GM21737 (cell line): ENCODE results near the gene TMEM170B.
"Not testable (repeated sequence)": the region's sequence is repeated elsewhere in the genome, so short reads cannot be mapped to it uniquely, and the experiment has no call there.

ENCODE experiments used
- ATAC-seq: cut with Tn5 transposase; IDR thresholded peaks from one replicate; pipeline ENCODE4 v1.9.1; 2021; ENCODE audit warnings: mild to moderate bottlenecking, moderate library complexity; ENCODE audit not compliant: unreplicated experiment

Gene TMEM170B

DNA sequence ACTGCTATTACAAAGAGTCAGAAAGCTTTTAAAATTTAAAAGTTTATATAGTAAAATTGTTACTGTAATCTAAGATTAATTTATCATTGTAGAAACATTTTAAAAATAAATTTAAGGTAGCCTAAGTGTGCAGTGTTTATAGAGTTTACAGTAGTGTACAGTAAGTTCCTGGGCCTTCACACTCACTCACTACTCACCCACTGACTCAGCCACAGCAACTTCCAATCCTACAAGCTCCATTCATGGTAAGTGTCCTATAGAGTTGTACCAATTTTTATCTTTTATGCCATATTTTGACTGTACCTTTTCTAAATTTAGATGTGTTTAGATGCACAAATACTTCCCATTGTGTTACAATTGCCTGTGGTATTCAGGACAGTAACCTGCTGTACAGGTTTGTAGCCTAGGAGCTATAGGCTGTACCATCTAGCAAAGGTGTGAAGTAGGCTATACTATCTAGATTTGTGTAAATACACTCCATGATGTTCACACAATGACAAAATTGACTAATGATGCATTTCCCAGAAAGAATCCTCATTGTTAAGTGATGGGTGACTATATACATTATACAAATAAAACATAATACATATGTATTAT lies 10.2 kb upstream of the TMEM170B start:
- no peak for ATAC-seq

DNA sequence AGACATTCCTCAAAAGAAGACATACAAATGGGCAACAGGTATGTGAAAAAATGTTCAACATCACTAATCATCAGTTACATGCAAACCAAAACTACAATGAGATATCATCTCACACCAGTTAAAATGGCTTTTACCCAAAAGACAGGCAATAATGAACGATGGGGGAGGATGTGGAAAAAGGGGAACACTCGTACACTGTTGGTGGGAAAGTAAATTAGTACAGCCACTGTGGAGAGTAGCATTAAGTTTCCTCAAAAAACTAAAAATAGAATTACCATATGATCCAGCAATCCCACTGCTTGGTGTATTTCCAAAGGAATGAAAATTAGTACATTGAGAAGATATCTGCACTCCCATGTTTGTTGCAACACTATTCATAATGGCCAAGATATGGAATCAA lies 8.6 kb upstream of the TMEM170B start:
- ATAC-seq: no peak

DNA sequence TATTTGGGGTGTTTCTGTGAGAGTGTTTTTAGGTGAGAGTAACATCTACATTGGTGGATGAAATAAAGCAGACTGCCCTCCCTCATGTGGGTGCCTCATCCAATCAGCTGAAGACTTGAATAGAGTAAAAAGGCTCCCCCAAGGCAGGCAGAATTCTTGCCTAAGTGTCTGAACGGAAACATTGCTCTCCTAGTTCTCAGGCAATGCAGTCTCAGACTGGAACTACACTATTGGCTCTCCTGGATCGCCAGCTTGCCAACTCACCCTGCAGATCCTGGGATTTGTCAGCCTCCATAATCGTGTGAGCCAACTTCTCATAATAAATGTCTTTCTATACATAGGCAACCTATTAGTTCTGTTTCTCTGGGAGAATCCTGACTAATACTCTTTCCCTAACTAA lies 5.5 kb upstream of the TMEM170B start:
- ATAC-seq: no peak

DNA sequence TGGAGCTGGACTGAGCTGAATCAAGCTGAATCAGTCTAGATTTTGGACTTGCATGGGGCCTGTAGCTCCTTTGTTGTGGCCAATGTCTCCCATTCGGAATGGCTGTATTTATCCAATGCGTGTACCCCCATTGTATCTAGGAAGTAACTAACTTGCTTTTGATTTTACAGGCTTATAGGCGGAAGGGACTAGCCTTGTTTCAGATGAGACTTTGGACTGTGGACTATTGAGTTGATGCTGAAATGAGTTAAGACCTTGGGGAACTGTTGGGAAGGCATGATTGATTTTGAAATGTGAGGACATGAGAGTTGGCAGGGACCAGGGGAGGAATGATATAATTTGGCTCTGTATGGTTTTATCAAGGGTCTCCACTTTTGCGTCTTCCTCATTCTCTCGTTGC lies 3.0 kb upstream of the TMEM170B start:
- no peak for ATAC-seq

DNA sequence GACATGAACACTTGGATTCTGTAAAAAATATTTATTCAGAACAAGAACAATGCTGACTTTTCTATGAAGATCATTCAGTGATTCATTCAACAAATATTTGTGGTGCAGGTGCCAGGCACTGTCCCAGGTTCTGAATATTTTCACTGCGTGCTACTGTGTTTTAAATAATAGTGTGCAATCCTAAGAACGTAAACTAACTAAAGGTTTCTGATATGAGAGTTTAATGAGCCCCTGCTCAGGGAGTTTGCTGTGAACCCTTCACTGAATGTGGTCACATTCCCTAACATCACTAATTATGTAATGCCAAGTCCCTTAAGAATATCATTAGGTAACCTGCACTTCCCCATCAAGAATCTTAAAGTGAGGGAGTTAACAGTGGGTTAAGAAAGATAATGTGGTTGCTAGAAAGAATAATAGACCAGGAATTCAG lies 1.7 kb upstream of the TMEM170B start:
- no peak for ATAC-seq

DNA sequence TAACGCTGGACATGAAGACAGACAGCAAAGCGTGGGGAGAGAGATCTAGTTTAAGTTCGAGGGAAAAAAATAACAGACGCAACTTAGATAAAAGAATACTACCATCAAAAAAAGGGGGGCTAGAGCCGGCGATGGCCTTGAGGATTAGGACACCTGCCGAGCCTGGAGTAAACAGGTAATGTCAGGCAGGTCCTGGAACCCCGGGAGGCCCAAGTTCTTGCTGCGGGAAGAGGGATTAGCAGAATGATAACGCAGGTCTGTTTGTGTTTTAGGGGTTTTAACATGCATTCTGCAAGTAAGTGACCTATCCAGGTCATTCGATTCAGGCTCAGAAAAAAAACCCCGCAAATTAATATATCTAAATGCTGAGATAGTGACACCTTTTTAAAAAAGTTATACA lies 754 bp upstream of the TMEM170B start:
- ATAC-seq: no peak

DNA sequence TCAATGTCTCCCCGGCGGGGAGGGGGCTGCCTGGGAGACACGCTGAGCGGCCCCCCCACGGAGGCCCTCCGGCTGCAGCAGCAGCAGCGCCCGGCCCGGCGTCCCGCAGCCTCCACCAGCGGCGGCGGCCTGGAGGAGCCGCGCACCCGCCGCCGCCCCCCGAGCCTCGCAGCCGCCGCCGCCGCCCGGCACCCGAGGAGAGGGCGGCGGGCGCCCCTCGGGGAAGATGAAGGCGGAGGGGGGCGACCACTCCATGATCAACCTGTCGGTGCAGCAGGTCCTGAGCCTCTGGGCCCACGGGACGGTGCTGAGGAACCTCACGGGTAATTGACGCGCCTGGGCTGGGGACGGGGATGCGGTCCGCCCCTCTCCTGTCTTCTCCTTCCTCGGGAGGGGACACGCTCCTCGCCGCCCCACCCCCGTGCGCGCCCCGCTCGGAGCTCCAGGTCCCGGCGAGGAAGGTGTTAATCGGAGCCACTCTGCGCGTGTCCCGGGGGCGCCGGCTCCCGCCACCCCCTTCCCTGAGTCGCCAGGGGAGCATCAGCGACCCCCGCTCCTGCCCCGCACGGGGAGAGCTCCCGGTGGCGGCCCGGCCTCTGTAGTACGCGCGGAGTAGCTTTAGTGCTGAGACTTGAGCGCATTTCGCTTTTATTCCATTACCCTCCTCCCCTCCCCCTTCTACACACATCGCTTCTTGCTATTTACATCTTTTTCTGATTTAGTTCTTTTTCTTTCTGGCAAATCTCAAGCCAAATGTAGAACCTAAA lies 686 bp downstream of the TMEM170B start:
- peak; percentile 15 for ATAC-seq

DNA sequence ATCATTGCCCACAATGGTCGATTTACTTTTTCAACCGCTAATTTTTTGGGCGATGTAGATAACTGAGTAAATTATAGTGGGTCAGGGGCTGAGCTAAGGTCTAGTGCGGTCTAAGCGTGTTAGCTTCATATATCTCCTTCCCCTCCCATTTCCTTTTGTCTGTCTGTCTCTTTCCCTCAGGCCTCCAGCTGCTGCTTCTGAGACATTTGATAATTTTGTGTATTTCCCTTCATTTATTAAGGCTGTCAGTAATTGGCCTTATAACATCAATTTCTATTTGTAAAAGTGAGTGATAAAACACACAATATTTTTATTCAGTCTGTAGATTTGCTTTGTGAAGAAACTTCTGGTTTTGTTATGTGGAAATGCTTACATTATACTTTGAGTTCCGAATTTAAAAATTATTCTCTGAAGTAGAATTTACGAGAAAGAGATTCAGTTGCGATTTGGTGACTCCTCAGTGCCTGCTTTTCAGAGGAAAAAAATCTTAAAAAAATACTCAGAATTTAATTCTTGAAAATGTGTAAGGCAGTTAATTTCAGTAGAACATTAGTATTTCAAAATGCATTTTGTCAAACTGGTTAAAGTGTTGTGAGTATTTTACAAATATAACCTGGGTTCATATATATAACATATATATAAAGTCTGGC lies 1.4 kb downstream of the TMEM170B start:
- no peak for ATAC-seq

DNA sequence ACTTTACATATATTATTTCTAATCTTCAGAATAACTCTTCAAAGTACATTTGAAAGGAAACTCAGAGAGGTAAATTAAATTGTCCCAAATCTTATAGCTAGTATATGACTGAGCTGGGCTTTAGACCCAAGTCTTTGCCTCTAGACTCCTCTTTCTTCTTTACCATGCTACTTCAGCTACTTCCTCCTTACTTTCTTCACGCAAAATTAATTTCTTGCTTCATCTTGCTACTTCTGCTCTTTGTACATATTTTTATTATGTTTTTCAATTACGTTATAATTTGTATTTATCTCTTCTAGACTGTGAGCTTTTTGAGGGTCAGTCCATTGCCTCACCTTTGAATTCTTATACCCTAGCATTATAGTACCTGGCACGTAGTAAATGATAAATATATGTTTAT lies 5.3 kb downstream of the TMEM170B start:
- ATAC-seq: no peak

DNA sequence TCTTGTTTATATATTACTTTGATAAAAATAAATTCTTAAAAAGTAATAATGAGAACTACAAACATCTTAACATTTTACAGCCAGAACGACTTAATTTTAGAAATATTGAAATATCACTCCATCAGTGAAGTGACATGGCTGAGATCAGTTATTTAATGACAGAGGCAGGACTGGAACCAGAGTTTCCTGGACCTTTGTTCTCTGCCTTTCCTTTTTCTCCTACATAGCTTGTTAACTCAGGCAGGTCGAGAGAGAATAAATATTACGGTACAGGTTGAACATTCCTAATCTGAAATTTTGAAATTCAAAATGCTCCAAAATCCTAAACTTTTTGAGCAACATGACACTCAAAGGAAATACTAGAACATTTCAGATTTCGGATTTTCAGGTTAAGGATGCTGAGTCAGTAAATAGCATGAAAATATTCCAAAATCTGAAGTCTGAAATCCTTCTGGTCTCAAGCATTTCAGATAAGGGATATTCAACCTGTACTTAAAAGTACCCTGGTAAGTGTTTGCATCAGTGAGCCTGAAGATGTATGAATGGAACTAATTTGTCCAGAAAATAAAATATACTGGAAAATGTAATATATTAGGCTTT lies 6.5 kb downstream of the TMEM170B start:
- no peak for ATAC-seq

DNA sequence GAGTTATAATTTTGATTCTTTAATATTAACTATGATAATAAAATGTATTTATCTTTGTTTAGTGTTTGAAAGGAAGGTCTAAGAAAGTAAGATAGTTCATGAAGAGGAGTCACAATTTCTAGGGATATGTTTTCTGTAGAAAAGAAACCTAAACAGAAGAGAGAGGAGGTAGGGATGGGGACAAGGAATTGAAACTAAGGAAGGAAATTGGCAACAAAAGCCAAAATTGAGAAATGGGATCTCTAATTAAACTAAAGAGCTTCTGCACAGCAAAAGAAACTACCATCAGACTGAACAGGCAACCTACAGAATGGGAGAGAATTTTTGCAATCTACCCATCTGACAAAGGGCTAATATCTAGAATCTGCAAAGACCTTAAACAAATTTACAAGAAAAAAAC lies 10.3 kb downstream of the TMEM170B start:
- ATAC-seq: not testable (repeated sequence)

DNA sequence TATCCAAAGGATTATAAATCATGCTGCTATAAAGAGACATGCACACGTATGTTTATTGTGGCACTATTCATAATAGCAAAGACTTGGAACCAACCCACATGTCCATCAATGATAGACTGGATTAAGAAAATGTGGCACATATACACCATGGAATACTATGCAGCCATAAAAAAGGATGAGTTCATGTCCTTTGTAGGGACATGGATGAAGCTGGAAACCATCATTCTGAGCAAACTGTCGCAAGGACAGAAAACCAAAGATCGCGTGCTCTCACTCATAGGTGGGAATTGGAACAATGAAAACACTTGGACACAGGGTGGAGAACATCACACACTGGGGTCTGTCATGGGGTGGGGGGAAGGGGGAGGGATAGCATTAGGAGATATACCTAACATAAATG lies 11.0 kb downstream of the TMEM170B start:
- not testable (repeated sequence) for ATAC-seq

DNA sequence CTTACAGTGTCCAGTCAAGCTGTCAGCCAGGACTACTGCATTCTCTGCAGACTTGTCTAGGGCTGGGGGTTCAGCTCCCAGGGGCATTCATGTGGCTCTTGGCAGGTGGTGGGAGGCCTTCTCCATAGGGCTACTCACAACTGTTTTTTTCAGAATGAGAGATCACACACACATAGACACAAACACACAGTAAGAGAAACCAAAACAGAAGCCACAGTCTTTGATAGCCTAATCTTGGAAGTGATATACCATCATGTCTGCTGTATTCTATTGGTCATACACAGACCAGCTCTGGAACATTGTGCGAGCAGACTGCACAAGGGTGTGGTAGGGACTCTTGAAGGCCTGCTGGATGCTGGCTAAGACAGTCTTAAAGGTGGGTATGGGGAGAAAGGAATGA lies 13.5 kb downstream of the TMEM170B start:
- ATAC-seq: no peak

DNA sequence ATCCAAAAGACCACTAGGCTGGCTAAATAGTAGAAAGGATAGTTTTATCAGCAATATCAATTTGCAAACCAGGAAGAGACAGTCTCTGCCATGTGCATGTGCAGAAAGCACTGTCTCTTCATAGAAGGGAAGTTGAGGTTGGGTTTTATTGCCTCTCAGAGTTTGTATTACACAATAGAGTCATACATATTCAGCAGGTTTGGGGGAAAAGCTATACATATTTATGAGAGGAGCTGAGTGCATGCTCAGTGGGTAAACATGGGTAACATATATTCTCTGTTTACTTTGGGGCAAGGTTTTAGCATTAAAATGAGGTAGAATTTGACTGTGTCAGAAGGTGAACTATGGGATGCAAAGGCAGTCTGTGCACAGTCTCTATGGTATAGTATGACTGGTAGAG lies 14.9 kb downstream of the TMEM170B start:
- ATAC-seq: no peak

DNA sequence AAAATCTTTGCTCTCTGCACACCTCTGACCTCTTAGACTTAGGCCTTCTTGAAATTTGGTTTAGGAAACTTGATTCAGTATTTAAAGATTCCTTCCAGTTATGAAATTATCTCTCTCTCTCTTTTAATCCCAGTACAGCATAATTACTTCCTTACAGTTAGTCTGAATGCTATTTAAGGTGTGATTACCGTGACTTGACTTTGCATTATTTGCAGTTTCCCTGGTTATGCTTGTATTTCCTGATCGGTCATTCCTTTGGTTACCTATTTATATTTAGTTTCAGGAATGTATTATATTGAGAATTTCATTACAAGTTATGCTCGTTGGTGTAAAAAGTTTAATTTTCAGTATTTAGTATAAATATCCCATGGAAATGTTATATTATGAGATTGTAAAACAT lies 16.3 kb downstream of the TMEM170B start:
- no peak for ATAC-seq

DNA sequence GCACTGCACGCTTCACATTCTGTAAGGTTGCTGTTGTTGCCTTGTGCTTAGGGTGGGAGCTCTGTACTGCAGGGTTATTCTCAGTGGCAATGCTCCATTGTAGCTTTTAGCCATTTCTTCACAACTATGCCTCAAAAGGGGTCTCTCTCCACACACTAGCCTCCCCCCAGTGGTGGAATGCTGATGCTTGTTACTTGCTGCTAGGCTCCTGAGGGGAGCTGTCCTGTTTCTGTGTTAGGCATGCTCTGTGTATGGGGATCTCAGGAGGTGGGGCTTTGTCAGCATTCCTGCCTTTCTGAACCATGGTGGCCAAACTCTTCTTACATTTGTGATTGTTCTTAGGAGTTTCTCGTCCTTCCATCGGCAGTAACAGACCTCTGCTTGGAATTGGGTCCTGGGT lies 18.8 kb downstream of the TMEM170B start:
- no peak for ATAC-seq

DNA sequence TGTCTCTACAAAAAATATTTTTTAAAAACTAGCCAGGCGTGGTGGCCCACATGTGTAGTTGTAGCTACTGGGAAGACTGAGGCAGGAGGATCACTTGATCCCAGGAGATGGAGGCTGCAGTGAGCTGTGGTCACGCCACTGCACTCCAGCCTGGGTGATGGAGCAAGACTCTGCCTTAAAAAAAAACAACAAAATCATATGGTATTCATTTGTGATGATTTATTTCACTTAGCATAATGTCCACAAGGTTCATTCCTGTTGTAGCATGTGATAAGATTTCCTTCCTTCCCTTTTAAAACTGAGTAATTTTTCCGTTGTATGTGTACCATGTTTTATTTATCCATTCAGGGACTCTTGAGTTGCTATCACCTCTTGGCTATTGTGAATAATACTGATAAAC lies 26.2 kb downstream of the TMEM170B start:
- no peak for ATAC-seq

DNA sequence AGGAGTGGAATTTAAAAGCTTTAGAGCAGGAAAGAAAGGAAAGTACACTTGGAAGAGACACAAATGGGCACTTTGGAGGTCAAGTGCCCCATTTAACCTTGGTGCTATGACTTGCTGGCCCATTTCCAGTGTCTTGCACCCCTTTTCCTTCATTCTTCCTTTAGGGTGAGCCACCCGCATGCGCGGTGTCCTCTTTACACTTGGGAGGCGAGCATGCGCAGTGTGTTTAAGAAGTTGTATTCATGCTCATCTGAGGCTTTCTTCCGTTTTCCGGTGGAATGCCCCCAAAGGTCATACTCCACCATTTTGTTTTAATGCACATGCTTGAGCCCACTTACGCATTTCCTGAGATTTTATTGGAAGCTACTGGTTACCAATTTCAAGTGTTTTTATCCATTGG lies 29.1 kb downstream of the TMEM170B start:
- ATAC-seq: no peak

DNA sequence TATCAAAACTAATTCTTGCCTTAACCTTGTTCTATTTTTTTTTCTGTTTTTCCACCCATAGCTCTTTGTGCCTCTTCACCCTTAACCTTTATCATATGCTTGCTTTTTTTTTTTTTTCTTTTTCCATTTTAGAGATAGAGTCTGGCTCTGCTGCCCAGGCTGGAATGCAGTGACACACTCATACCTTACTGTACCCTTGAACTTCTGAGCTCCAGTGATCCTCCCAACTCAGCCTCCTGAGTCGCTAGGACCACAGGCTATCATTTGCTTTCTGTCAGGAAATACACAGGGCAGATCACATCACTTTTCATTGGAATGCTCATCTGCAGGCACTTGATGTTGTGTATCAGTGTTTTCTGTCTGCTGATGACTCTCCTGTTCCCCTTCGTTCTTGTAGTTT lies 33.5 kb downstream of the TMEM170B start:
- ATAC-seq: no peak

DNA sequence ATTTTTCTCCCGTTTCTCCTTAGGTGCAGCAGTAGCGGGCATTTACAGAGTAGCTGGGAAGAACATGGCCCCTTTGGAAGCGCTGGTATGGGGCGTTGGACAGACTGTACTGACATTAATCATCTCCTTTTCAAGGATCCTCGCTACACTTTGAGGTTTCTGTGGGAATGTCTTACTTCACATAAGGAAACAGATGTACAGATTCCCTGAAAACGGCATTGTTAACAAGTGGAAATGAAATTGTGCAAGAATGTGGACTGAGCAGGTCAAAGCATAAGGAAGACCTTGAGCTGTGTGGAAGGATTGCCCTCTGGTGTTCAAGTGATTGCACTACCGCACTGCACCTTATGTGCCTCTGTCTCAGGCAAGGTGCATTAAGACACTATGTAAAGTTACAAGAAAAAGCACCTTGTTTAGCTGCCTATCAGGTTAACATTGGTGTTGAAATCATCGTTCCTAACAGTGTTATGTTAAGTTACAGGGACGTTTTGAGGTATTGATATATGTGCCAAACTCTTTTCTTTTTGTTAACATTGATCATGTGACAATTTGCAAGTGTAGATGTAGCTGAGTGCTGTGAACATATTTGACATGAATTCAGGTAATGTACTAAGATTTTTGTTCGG lies 38.0 kb downstream of the TMEM170B start:
- peak; percentile 96 for ATAC-seq

DNA sequence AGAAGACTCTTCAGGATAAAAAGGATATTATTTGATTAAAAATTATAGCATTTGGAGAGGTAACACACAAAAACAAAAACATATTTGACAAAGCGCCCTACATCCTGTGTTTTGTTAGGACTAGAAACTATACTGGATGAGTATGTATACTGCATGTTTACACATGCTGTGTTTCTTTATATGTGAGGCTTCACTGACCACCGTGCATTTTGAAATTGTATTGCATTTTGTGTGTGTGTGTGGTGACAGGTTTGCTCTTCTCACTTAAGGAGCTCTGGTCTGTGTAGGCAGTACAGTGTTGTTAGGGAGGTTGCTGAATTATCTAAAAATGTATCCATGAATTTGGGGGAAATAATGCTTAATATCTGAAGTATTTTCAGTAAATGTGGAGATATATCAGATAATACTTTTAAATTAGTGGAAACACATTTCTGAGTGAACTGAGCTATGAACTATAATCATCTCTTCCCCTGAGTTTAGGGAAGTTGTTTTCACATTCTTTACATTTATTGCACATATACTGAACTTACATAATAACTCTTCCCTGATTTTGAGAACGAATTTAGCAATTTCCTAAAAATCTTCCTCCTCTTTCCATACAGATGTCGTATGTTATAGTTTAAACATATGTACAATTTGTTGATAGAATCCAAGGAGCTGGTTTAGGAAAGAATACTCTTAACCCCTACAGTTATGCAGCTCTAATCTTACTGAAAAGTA lies 43.3 kb downstream of the TMEM170B start:
- no peak for ATAC-seq
